ENCODE data around the gene PPARG.

The PPARG gene

DNA sequence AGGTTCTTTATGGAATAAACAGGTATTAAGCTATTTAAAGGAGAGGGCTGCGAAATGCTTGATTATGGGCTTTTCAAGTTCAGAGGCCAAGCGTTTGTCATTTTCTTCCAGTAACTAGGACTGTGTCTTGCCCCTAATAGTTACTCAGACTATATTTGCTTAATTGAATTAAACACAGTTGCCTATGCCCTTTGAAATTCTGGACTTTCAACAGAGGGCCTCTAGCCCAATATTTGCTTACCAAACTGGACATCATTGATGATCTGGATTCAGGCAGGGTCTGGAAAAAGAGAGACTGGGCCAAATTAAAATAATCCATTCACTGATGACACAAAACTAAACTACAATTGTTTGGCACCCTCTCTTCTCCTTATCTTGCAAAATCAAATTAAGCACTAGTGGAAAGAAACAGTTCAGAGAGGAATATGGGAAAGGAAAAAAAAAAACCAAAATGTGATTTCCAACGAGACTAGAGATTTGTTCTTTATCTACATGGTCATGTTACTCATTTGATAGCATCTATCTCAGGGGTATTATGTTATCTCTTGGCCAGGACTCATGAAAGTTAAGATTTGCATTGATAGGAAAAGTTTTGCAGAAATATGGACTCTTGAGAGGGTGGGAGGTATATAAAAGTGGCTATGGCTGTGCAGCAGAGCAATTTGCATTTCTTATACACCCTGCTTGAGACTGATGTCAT is 120.3 kb downstream of the PPARG start:
- no peak for TF ChIP-seq CTCF (IDR thresholded peaks at IDR 0.05; ENCODE audit: borderline replicate concordance, insufficient read depth, low read depth, low read length)
- no peak overlapping the region for H3K4me3 ChIP-seq (ENCODE audit: low read depth, low read length)

- no peak overlapping the region for H3K4me3 ChIP-seq (ENCODE audit: low read depth, low read length)
- no peak for TF ChIP-seq CTCF (IDR thresholded peaks at IDR 0.05; ENCODE audit: borderline replicate concordance, insufficient read depth, low read depth, low read length)
Observed at GRCh38 chr3:12409684-12410596, 121.1 kb downstream of the PPARG start.

- H3K4me3 ChIP-seq (ENCODE audit: low read depth, low read length): no peak overlapping the region
- TF ChIP-seq CTCF (IDR thresholded peaks at IDR 0.05; ENCODE audit: borderline replicate concordance, insufficient read depth, low read depth, low read length): no peak
Observed at GRCh38 chr3:12413721-12414255, 124.9 kb downstream of the PPARG start.

GRCh38 chr3:12415014-12415680 is 126.3 kb downstream of the PPARG start:
- H3K4me3 ChIP-seq (ENCODE audit: low read depth, low read length): no peak overlapping the region
- TF ChIP-seq CTCF (IDR thresholded peaks at IDR 0.05; ENCODE audit: borderline replicate concordance, insufficient read depth, low read depth, low read length): no peak

GRCh38 chr3:12416731-12417130 is 127.9 kb downstream of the PPARG start:
- TF ChIP-seq CTCF (IDR thresholded peaks at IDR 0.05; ENCODE audit: borderline replicate concordance, insufficient read depth, low read depth, low read length): no peak

GRCh38 chr3:12420393-12420792 is 131.5 kb downstream of the PPARG start:
- H3K4me3 ChIP-seq (ENCODE audit: low read depth, low read length): no peak overlapping the region
- TF ChIP-seq CTCF (IDR thresholded peaks at IDR 0.05; ENCODE audit: borderline replicate concordance, insufficient read depth, low read depth, low read length): no peak

More at GRCh38 chr3:12416731-12417130, 127.9 kb downstream of the PPARG start:
- no peak overlapping the region for H3K4me3 ChIP-seq (ENCODE audit: low read depth, low read length)
